ENCODE data around the gene MMP8.

- no peak for TF ChIP-seq CTCF (IDR thresholded peaks at IDR 0.05; ENCODE audit: low read length)
- TF ChIP-seq EZH2 (IDR thresholded peaks at IDR 0.05; ENCODE audit: borderline replicate concordance, low read length) = no peak
Observed at GRCh38 chr11:102703826-102704493, 20.8 kb downstream of the MMP8 start.
